Retina (tissue), 1 donor: ENCODE data around the gene SLC6A12.

Experiments
- DNase-seq: peaks from one replicate; pipeline ENCODE4 v3.0.0-alpha.2; 2016

The SLC6A12 gene

GRCh38 chr12:175759-176158 lies 38.2 kb downstream of the SLC6A12 start:
- no peak for DNase-seq

GRCh38 chr12:175250-175649 lies 38.7 kb downstream of the SLC6A12 start:
- DNase-seq: no peak

DNA sequence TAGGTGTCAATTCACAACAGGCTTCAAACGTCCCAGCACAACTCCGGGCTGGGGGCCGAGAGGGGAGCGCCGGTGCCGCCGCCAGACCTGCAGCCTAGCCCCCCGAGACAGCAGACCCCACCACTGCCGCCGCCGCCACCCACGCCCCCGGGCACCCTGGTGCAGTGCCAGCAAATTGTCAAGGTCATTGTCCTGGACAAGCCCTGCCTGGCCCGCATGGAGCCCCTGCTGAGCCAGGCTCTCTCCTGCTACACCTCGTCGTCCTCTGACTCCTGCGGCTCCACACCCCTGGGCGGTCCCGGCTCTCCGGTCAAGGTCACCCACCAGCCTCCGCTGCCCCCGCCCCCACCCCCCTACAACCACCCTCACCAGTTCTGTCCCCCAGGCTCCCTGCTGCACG lies 39.4 kb downstream of the SLC6A12 start:
- DNase-seq: no peak

DNA sequence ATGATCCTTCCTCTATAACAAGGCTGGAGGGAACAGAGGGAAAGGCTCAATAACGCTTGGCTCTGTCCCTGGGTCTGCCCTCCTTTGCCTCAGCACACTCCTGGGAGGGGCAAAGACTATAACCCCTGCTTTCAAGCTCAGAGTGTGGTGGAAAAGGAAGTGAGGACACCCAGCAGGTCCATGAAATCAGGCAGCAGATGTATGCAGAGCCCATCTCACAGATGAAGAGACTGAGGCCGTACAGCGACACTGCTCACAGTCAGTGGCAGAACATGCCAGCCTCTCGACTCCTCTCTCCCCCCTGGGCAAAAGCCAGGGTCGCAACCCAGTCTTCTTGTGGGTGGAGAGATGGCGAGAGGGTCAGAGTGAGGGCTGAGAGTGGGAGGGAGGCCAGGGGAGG lies 39.8 kb downstream of the SLC6A12 start:
- DNase-seq: no peak

GRCh38 chr12:172732-173161 lies 41.2 kb downstream of the SLC6A12 start:
- no peak for DNase-seq

DNA sequence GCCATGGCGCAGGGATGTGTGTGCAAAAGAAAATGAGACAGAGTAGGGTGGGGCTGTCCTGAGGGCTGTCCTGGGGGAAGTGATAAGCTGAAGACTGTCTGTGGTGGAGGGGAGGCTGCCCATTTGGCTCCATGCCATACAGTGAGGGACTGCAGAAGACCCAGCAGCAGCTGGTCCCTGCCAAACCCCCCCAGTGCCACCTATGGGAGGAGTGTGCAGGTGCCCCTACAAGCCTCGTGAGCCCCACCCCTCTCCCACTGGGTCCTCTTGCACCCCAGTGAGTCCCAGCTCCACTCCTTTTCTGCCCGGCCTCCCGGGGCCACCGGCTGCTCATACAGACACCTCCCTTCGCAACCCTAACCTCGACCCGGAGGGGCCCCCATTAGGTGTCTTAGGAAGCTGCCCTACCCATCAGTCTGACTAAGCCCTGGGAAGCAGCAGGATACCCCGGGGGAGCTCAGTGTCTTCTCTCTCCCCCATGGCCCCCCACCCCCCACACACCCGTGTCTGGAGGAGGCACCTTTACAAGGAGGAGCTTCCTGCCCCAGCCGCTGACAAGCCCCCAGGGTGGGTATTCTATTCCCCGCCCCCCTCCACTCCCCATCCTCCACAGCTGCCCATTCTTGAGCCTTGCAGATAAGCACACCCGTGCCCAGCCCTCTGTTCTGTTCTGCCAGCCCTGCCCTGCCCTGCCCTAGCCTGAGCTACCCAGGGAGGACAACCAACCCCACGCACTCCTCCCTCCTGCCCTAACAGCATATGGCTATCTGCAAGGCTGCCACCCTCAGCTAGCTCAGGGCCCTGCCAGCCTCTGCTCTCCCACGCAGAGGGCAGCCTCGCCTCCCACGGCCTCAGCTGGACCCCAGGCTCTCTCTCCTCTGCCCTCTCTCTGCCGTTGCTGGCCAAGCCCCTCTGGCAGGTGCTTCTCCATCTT lies 41.9 kb downstream of the SLC6A12 start:
- DNase-seq: no peak

GRCh38 chr12:171276-171675 lies 42.7 kb downstream of the SLC6A12 start:
- DNase-seq: no peak

- no peak for DNase-seq
Observed at GRCh38 chr12:170371-171225, 43.4 kb downstream of the SLC6A12 start.

DNA sequence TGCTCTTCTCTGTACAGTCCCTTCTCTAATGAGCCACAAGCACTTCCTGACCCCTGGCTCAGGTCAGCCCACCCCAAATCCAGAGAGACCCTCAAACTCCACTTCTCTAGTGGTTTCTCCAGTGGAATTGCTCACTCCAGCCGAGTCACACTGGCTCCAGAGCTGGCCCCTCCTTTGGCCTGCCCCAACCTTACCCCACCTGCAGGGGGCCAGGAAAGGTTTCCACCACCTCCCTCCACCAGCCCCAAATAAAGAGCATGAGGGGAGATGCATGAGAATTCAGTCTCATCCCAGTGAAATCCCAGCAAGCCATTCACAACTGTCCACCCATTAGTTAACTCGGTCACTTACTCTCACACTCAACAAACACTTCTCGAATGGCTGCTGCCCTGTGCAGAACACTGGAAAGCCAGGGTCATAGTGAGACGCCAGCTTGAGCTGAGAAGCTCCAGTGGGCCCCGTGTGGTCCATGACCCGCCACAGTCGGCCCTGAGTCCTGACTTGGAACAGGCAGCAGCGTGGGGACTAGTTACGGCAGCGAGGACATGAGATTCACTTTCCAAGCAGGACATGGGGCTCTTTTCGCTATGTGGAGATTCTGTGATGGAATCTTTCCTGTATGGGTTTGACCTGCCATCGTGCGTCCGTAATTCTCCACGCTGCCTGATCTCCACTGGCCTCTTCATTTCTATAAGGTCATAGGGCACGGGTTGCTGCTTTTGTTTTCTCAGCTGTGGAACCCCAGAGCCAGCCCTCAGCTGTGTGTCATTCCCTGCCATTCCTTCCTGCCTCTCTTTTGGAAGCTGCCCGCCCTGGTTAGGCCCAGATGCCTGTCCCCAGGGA lies 44.2 kb downstream of the SLC6A12 start:
- DNase-seq: no peak

- DNase-seq: no peak
Observed at GRCh38 chr12:168763-169525, 45.0 kb downstream of the SLC6A12 start.

- no peak for DNase-seq
Observed at GRCh38 chr12:167959-168600, 45.9 kb downstream of the SLC6A12 start.

GRCh38 chr12:166425-167075 lies 47.4 kb downstream of the SLC6A12 start:
- DNase-seq: no peak

DNA sequence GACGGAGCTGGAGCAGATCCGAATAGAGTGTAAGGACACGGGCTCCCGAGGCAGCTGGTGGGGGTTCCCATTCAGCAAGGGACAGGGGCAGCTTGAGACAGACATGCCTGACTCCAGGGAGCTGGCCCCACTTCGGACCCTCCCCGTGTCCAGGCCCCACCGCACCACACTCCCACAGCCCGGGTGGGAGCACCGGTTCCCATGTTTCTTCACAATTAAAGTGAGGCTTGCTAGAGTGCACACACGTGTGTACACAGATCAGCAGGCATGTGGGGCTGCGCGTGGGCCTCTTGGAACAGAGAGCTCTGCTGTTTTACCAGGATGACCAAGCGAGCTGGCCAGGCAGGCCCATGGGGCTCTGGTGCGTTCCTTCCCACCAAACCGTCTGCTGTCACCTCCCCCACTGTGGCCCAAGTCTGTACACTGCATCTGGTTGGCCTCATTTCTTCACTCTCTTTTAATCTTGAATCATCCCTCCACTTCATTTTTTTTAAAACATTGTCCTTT lies 48.0 kb downstream of the SLC6A12 start:
- DNase-seq: no peak

DNA sequence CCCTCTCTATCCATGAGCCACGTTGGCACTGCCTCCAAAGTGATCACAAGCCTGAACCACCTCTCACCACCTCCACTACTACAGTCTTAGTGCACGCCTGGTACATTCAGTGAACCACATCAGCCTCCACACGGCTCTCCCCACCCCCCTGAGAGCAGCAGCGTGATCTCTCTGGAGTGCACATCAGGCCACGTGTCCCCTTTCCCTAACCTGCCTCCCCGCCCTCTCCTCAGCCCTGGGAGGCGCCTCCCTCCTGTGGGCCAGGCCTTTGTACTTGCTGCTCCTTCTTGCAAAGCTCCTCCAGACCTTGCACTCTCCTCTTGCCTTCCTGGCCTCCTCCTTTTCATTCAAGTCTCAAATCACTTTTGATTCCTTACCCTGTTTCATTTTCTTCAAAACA lies 49.8 kb downstream of the SLC6A12 start:
- DNase-seq: no peak

DNA sequence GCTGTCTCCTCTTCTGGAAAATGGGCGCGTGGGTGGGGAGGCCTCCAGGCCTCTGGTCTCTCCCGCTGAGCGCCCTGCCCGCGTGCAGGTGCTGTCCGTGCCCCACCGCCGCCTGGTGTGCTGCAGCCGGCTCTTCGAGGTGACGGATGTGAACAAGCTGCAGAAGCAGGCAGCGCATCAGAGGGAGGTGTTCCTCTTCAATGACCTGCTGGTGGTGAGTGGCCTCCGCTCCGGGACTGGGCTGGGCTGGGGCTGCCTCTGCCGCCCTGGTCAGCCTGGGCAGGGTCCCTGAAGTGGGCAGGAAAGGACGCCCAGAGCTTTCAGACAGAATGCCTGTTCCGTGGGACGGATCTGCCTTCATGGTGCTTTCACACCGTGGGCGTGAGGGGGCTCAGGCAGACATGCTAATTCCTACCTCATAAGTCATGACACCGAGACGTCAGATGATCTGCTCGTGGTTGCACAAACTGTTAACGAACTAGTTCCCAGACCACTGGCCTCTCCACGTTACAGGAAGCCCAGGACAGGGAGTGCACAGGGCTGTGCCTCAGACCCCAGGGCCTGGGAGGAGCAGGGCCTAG lies 50.5 kb downstream of the SLC6A12 start:
- no peak for DNase-seq

DNA sequence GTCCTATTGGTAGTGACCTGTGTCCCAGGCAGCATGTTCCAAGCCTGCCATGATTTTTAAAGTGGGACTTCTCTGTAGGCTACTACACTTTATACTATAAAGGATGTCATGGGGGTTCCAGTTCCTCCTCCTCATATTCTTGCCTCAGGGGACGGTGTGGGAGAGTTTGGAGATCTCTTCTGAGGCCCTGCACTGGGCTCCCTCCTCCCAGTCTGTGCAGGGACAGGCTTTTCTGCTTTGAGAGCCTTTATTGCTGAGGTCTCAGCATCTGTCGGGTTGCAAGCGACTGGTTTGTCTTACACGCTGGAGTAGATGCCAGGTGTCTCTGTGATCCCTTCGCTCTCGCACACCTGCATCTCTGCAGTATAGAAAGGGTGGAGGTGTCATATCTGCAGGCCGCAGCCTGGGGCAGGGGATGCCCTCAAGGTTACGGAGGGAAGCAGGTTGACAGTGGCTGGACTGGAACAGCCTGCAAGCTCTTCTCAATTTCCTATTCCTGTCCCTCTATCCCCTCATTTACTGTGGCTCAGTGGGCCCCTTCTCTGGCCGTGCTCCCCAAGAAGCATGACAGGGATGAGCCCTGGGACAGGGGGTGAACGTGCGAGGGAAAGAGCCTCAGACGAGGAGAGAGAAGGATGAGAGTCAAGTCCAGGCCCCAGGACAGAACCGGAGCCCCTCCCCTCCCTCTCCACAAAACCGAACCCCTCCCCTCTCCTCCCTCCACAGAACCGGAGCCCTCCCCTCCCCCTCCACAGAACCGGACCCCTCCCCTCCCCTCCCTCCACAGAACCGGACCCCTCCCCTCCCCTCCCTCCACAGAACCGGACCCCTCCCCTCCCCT lies 51.3 kb downstream of the SLC6A12 start:
- no peak for DNase-seq

DNA sequence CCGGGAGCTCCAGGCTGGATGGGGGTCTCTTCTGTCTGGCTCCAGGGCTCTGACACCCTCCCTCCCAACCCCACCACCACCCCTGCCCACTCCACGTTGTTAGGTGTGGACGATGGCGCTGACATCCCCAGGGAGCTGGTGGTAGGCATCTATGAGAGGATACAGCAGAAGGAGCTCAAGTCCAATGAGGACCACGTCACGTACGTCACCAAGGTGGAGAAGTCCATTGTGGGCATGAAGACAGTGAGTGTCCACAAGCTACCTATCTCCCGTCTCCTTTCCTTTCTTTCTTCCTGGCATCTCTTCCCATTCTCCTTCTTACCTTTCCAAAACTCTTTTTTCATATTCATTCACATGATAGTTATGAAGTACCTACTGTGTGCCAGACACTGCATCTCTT lies 52.1 kb downstream of the SLC6A12 start:
- DNase-seq: no peak

DNA sequence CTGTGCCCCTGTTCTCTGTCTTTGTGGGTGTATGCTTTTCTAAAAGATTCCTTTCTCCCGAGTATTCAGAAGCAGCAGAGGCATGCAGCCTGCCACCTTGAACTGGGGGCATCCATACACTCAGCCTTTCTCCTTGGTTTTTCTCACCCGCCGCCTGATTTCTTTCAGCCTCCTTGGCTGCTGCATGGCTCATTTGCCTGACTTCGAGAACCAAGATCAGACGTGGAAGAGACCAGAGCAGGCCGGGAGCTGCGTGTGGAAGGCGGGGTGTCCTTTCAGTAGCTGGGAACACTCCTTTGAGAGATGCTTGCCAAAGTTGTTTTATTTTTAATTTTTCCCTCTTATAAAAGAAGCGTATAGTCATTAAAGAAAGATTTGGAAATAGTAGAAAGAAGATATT lies 53.1 kb downstream of the SLC6A12 start:
- no peak for DNase-seq

GRCh38 chr12:159156-159782 lies 54.7 kb downstream of the SLC6A12 start:
- no peak for DNase-seq
